Testis (tissue), 3 donors: ENCODE results near the gene MSI2. TPM values are rescaled to one million over a fixed set of nuclear protein-coding genes. Genes with fewer than 3 reads are reported as not detected.

Source experiments
- DNase-seq: peaks from one replicate; pipeline ENCODE4 v3.0.0-alpha.2; 2019
- H3K27ac ChIP-seq, 2 donors: fragments of 200-600 bp; sonication (generic); one replicate each; pipeline ENCODE4 v1.5.1; 2019
- H3K27me3 ChIP-seq: fragments of 200-600 bp; sonication (generic); one replicate; pipeline ENCODE4 v1.5.1; 2019
- H3K36me3 ChIP-seq: fragments of 200-600 bp; sonication (generic); one replicate; pipeline ENCODE4 v1.5.1; 2017; ENCODE audit warnings: low read depth; ENCODE audit errors: missing control alignments
- H3K4me1 ChIP-seq: fragments of 200-600 bp; sonication (generic); one replicate; pipeline ENCODE4 v1.5.1; 2019
- H3K4me3 ChIP-seq, 2 donors: fragments of 200-600 bp; sonication (generic); one replicate each; pipeline ENCODE4 v1.5.1; 2017 to 2019
- H3K9me3 ChIP-seq: fragments of 200-600 bp; sonication (generic); one replicate; pipeline ENCODE4 v1.5.1; 2017
- POLR2A ChIP-seq: fragments of 450-650 bp; IDR thresholded peaks from one replicate; pipeline ENCODE4 v1.6.1; 2017; ENCODE audit warnings: antibody characterized with exemption, mild to moderate bottlenecking, moderate library complexity
- WGBS, 2 donors: methylation state at CpG; one replicate each; pipeline ENCODE4 v1.1.5; 2018; 5-methylcytosine and 5-hydroxymethylcytosine counted together
- intact Hi-C: fragments of 100-400 bp; cut with DNase I; formaldehyde crosslinking; loops from one replicate; pipeline ENCODE4 v1.15.1; 2023; ENCODE audit warnings: low total_unique reads
- polyA plus RNA-seq: library from polyadenylated mRNA; stranded (reverse); fragments of 350-450 nt; fragmentation: Illumina TruSeq; extraction: RNeasy Lipid Tissue Mini Kit (QIAGEN cat#74804); gene quantifications from one replicate; pipeline ENCODE4 v1.2.3, GENCODE V29; 2014; ENCODE audit warnings: low read depth, low replicate concordance; ENCODE audit not compliant: insufficient read depth
- total RNA-seq, 2 donors: library from RNA; depleted of rRNA; stranded (reverse); fragments of >200 nt; gene quantifications; one replicate each; pipeline ENCODE4 v1.2.3, GENCODE V29; 2016
- TF ChIP-seq, protein P1 (sequence below), 3 experiments: fragments of 450-650 bp in 2 of 3; fragments of 200-600 bp in 1 of 3; sonication (generic) in 1 of 3; IDR thresholded peaks; one replicate each; pipeline ENCODE4 v1.5.1; 2016 to 2019; ENCODE audit warnings: antibody characterized with exemption in 3 of 3, mild to moderate bottlenecking in 2 of 3, moderate library complexity in 1 of 3

The MSI2 gene
- total and polyA plus RNA-seq, 3 donors from 2014 or later, result 46.5 to 106 (median 76.6) TPM

DNA sequence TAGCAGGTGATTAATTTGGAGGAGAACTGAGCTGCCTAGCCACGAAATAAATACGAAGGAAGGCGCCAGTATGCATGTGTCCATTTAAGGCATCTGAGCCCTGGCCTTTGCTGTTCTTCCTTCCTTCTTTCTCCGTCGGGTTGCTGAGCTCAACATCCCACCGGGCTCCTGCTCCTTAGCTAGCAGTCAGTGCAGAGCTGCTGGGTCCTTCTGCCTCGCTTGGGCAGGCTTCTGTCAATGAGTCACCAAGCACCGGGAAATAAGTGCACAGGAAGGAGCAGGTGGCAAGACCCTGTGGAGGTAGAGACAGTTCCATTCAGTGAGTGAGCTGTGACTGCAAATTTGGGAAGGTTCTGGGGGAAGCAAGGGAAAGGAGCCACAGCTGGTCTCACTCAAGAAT lies 368.1 kb downstream of the MSI2 start:
- Histone ChIP-seq H3K27ac (no peak overlapping the region), H3K9me3 (no peaks in the 10 kb centered on the region), H3K4me1 (no peaks in the 10 kb centered on the region), H3K27me3 (no peaks in the 10 kb centered on the region), H3K36me3 (no peaks in the 10 kb centered on the region), H3K4me3 (no peak overlapping the region)
- intact Hi-C loops, result no loop called here
- 93 to 96% methylated on average over 8 of the region's 8 CpGs for WGBS, 2 donors
- TF ChIP-seq POLR2A, result no peak
- TF ChIP-seq, protein P1, sequence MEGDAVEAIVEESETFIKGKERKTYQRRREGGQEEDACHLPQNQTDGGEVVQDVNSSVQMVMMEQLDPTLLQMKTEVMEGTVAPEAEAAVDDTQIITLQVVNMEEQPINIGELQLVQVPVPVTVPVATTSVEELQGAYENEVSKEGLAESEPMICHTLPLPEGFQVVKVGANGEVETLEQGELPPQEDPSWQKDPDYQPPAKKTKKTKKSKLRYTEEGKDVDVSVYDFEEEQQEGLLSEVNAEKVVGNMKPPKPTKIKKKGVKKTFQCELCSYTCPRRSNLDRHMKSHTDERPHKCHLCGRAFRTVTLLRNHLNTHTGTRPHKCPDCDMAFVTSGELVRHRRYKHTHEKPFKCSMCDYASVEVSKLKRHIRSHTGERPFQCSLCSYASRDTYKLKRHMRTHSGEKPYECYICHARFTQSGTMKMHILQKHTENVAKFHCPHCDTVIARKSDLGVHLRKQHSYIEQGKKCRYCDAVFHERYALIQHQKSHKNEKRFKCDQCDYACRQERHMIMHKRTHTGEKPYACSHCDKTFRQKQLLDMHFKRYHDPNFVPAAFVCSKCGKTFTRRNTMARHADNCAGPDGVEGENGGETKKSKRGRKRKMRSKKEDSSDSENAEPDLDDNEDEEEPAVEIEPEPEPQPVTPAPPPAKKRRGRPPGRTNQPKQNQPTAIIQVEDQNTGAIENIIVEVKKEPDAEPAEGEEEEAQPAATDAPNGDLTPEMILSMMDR (IDR thresholded peaks at IDR 0.05), result no peak
- DNase-seq, result no peak

DNA sequence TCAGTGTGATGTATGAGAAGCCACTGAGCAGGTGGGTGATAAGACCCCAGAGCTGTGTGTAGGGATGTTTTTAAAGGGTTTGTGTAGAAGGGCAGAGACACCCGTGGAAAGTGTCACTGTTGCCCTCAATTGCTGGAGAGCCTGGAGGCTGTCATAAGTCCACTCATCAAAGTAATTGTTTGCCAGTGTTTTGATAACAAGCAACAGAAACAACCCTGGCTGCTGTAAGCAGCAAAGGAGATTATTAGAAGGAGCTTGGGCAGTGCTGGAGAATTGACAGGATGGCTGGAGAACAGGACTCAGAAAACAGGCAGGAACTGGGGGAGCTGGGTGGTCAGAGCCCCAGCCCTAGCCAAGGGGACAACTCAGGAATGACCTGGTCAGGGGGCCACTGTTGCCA lies 369.2 kb downstream of the MSI2 start:
- no peak for DNase-seq
- no peak overlapping the region for H3K27ac ChIP-seq

DNA sequence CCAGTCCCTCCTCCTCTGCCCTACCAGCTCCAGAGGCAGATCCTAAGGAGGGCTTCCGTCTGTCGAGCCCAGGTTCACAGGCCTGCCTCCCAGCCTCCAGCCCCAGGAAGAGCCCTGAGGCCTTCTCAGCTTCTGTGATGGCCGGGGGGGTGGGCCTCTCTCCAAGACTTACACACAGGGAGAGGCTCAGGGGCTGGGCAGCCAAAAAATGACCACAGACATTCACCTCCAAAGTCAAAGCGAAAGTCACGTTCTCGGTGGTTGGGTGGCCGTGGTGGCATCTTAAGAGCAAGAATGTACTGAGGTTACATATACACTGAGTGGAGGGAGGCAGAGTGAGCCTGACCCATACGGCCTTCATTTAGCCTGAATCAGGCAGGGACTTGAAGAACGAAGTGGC lies 369.6 kb downstream of the MSI2 start:
- Histone ChIP-seq H3K9me3 (no peaks in the 10 kb centered on the region), H3K27me3 (no peaks in the 10 kb centered on the region), H3K4me3 (no peak overlapping the region), H3K36me3 (no peaks in the 10 kb centered on the region), H3K4me1 (no peaks in the 10 kb centered on the region), H3K27ac (no peak overlapping the region)
- TF ChIP-seq POLR2A, result no peak
- TF ChIP-seq, protein P1 (IDR thresholded peaks at IDR 0.05), result no peak
- DNase-seq, result no peak
- 86 to 92% methylated on average over 8 to 9 of the region's 9 CpGs for WGBS, 2 donors
- intact Hi-C loops, result no loop called here

More for the DNA sequence above, 369.2 kb downstream of the MSI2 start:
- no peaks in the 10 kb centered on the region for H3K9me3 ChIP-seq
- no peaks in the 10 kb centered on the region for H3K4me1 ChIP-seq
- no peak overlapping the region for H3K4me3 ChIP-seq
- no peaks in the 10 kb centered on the region for H3K36me3 ChIP-seq
- 58 to 75% methylated on average over 1 of the region's 1 CpG for WGBS, 2 donors
- intact Hi-C loops, result no loop called here
- TF ChIP-seq POLR2A, result no peak
- TF ChIP-seq, protein P1 (IDR thresholded peaks at IDR 0.05), result no peak
- no peaks in the 10 kb centered on the region for H3K27me3 ChIP-seq

DNA sequence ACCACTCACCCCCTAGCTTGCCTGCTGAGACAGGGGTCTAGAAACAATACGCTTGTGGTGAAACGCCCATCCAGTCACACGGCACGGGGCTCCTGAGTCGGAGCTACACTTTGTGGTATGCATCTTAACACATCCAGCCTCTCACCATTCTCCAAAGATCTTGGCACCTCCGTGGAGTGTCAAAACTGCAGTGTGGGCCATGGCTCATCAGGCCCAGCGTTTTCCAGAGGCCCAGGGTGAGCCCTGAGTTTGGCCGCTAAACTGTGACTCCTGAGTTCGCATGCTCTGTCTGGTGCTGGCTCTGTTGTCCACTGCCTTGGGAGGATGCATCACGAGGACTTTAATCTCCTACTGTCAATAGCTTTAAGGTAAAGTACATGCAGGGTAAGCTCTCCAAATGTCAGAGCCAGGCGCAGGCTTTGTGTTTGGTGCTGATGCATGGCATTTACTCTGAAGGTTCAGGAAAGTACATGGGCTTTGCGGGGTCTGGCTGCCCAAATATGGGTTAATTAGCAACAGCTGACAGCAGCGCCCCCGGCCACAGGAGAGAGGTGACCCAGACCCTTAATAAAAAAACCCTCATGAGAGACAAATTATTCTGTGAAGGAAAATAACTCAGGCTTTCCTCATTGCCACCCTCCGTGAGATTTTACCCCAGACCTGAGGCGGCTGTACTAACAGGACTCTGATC lies 370.3 kb downstream of the MSI2 start:
- no peak overlapping the region for H3K27ac ChIP-seq
- H3K27me3 ChIP-seq, result no peaks in the 10 kb centered on the region
- intact Hi-C loops, result no loop called here
- no peak for DNase-seq
- 90 to 92% methylated on average over 10 to 16 of the region's 16 CpGs for WGBS, 2 donors
- no peaks in the 10 kb centered on the region for H3K36me3 ChIP-seq
- TF ChIP-seq, protein P1 (IDR thresholded peaks at IDR 0.05), result no peak
- no peak for TF ChIP-seq POLR2A
- no peaks in the 10 kb centered on the region for H3K4me1 ChIP-seq
- H3K9me3 ChIP-seq, result no peaks in the 10 kb centered on the region
- H3K4me3 ChIP-seq, result no peak overlapping the region

DNA sequence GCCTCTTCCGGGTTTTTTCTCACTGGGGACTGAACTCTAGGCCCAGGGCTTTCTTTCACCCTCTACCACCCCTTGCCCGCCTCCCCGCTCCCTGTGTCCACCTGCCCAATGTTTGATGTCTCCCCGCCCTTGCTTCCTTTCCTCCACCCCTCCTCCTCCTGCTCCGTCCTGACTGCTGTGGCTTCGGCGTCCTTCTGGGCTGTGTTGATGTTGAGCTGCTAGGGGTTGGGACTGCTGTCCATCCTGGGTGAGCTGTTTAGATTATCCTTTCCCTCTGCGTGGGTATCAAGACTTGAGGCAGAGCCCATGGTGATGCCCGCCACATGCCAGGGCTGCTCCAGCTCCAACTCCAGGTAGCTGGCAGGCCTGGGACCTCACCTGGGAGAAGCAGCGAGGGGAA lies 371.3 kb downstream of the MSI2 start:
- WGBS, 2 donors, result 85 to 94% methylated on average over 10 of the region's 10 CpGs
- TF ChIP-seq, protein P1 (IDR thresholded peaks at IDR 0.05), result no peak
- no peak for TF ChIP-seq POLR2A
- Histone ChIP-seq H3K4me3 (no peak overlapping the region), H3K9me3 (no peaks in the 10 kb centered on the region), H3K27ac (no peak overlapping the region), H3K27me3 (no peaks in the 10 kb centered on the region), H3K36me3 (no peaks in the 10 kb centered on the region), H3K4me1 (no peaks in the 10 kb centered on the region)
- DNase-seq, result no peak
- intact Hi-C loops, result no loop called here
